ENCODE measurements around the gene PIK3C2G. TPM values are rescaled to one million over a fixed set of nuclear protein-coding genes. Genes with fewer than 3 reads are reported as not detected.

The PIK3C2G gene
- total and polyA plus RNA-seq, 2 of the 13 experiments (the other 11 are each of a cell fraction or from before 2014, with no cell fraction given): not detected

DNA sequence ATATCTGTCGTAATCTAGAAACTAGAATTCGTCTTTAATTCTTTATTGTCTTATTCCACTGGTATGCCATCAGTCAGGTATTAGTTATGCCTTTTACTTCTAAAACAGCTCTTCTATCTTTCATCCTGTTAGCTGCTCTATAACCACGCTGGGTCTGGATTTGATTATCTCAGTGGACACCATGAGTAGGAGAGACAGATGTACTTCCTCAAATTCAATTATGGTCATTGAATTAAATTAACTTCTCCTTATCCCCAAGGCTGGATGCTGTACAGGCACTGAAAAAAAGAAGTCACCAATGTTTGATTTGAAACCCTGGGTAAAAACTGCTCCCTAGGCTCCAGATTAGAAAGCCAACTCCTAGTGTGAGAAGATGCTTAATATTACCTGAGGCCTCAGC lies 107.3 kb downstream of the PIK3C2G start:
- in situ Hi-C loops (cut with HindIII; ENCODE audit: extremely low pct_ligation_motif_present, low pct_unique_long_range_greater_than_20kb): no loop called here
- 49% methylated on average over 3 of the region's 3 CpGs for WGBS (ENCODE audit: low lambda C conversion rate)
- FAIRE-seq (no peak), DNase-seq (ENCODE audit: low spot score) (no peak), ATAC-seq (no peak)
- Histone ChIP-seq H3K4me1 (ENCODE audit: insufficient read depth, low read length) (no peaks in the 10 kb centered on the region), H3K27ac (ENCODE audit: extremely low read length, insufficient read depth, low read length) (no peak overlapping the region), H3K4me3 (replicated peaks in 1 of 3; ENCODE audit: insufficient read depth in 1 of 3, low read depth in 2 of 3, low read length in 3 of 3) (no peak overlapping the region), H3K4me2 (ENCODE audit: low read depth, low read length) (no peak overlapping the region), H3K36me3 (replicated peaks in 1 of 2; ENCODE audit: control insufficient read depth in 1 of 2, insufficient read depth in 2 of 2, low read length in 2 of 2) (no peaks in the 10 kb centered on the region), H3K9ac (ENCODE audit: insufficient read depth, low read depth, low read length) (no peak overlapping the region), H3K27me3 (ENCODE audit: control insufficient read depth in 1 of 2, insufficient read depth in 2 of 2, low read length in 2 of 2) (no peaks in the 10 kb centered on the region; a peak in 1 of 5 replicates), H4K20me1 (ENCODE audit: insufficient read depth, low read length) (no peaks in the 10 kb centered on the region), H2AFZ (ENCODE audit: low read length) (no peak overlapping the region), H3K9me3 (ENCODE audit: low read length) (peaks cover 7% of the 10 kb centered on the region; the same call in 1 of the 2 replicates), H3K79me2 (ENCODE audit: insufficient read depth, low read length) (no peaks in the 10 kb centered on the region)
- CTCF ChIA-PET (ENCODE audit: low intra/inter-chr PET ratio, low total read pairs): no interaction called here
- no TSS peak for BruUV-seq (replicated peaks)
- POLR2A ChIA-PET: no interaction called here
- intact Hi-C loops (cut with micrococcal nuclease; ENCODE audit: unreplicated experiment): no loop called here
- TF ChIP-seq ATM (IDR thresholded peaks at IDR 0.05; ENCODE audit: borderline replicate concordance): no peak
- TF ChIP-seq REXO4 (CRISPR knock-in tag; IDR thresholded peaks at IDR 0.05; ENCODE audit: borderline replicate concordance): no peak
- no peak for TF ChIP-seq ZSCAN25 (CRISPR knock-in tag; IDR thresholded peaks at IDR 0.05)
- TF ChIP-seq, protein P1, sequence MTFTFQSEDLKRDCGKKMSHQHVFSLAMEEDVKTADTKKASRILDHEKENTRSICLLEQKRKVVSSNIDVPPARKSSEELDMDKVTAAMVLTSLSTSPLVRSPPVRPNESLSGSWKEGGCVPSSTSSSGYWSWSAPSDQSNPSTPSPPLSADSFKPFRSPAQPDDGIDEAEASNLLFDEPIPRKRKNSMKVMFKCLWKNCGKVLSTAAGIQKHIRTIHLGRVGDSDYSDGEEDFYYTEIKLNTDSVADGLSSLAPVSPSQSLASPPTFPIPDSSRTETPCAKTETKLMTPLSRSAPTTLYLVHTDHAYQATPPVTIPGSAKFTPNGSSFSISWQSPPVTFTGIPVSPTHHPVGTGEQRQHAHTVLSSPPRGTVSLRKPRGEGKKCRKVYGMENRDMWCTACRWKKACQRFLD (CRISPR knock-in tag; IDR thresholded peaks at IDR 0.05; ENCODE audit: borderline replicate concordance): no peak
- TF ChIP-seq ZNF562 (CRISPR knock-in tag; IDR thresholded peaks at IDR 0.05; ENCODE audit: borderline replicate concordance): no peak
- TF ChIP-seq, protein P2, sequence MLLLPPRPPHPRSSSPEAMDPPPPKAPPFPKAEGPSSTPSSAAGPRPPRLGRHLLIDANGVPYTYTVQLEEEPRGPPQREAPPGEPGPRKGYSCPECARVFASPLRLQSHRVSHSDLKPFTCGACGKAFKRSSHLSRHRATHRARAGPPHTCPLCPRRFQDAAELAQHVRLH (CRISPR knock-in tag; IDR thresholded peaks at IDR 0.05; ENCODE audit: borderline replicate concordance, low read depth): no peak
- TF ChIP-seq ARNT (IDR thresholded peaks at IDR 0.05): no peak
- TF ChIP-seq ZFP82 (CRISPR knock-in tag; IDR thresholded peaks at IDR 0.05; ENCODE audit: borderline replicate concordance): no peak
- TF ChIP-seq, protein P3, sequence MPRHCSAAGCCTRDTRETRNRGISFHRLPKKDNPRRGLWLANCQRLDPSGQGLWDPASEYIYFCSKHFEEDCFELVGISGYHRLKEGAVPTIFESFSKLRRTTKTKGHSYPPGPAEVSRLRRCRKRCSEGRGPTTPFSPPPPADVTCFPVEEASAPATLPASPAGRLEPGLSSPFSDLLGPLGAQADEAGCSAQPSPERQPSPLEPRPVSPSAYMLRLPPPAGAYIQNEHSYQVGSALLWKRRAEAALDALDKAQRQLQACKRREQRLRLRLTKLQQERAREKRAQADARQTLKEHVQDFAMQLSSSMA (CRISPR knock-in tag; IDR thresholded peaks at IDR 0.05): no peak
- no peak for TF ChIP-seq MEF2D (CRISPR knock-in tag; IDR thresholded peaks at IDR 0.05)
- no peak for TF ChIP-seq ATRX (CRISPR knock-in tag; IDR thresholded peaks at IDR 0.05; ENCODE audit: borderline replicate concordance)
- TF ChIP-seq PAX8 (CRISPR knock-in tag; IDR thresholded peaks at IDR 0.05; ENCODE audit: borderline replicate concordance): no peak
- TF ChIP-seq, protein P4, sequence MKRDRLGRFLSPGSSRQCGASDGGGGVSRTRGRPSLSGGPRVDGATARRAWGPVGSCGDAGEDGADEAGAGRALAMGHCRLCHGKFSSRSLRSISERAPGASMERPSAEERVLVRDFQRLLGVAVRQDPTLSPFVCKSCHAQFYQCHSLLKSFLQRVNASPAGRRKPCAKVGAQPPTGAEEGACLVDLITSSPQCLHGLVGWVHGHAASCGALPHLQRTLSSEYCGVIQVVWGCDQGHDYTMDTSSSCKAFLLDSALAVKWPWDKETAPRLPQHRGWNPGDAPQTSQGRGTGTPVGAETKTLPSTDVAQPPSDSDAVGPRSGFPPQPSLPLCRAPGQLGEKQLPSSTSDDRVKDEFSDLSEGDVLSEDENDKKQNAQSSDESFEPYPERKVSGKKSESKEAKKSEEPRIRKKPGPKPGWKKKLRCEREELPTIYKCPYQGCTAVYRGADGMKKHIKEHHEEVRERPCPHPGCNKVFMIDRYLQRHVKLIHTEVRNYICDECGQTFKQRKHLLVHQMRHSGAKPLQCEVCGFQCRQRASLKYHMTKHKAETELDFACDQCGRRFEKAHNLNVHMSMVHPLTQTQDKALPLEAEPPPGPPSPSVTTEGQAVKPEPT (CRISPR knock-in tag; IDR thresholded peaks at IDR 0.05; ENCODE audit: low read depth): no peak
- TF ChIP-seq, protein P5, sequence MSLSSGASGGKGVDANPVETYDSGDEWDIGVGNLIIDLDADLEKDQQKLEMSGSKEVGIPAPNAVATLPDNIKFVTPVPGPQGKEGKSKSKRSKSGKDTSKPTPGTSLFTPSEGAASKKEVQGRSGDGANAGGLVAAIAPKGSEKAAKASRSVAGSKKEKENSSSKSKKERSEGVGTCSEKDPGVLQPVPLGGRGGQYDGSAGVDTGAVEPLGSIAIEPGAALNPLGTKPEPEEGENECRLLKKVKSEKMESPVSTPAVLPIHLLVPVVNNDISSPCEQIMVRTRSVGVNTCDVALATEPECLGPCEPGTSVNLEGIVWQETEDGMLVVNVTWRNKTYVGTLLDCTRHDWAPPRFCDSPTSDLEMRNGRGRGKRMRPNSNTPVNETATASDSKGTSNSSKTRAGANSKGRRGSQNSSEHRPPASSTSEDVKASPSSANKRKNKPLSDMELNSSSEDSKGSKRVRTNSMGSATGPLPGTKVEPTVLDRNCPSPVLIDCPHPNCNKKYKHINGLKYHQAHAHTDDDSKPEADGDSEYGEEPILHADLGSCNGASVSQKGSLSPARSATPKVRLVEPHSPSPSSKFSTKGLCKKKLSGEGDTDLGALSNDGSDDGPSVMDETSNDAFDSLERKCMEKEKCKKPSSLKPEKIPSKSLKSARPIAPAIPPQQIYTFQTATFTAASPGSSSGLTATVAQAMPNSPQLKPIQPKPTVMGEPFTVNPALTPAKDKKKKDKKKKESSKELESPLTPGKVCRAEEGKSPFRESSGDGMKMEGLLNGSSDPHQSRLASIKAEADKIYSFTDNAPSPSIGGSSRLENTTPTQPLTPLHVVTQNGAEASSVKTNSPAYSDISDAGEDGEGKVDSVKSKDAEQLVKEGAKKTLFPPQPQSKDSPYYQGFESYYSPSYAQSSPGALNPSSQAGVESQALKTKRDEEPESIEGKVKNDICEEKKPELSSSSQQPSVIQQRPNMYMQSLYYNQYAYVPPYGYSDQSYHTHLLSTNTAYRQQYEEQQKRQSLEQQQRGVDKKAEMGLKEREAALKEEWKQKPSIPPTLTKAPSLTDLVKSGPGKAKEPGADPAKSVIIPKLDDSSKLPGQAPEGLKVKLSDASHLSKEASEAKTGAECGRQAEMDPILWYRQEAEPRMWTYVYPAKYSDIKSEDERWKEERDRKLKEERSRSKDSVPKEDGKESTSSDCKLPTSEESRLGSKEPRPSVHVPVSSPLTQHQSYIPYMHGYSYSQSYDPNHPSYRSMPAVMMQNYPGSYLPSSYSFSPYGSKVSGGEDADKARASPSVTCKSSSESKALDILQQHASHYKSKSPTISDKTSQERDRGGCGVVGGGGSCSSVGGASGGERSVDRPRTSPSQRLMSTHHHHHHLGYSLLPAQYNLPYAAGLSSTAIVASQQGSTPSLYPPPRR (CRISPR knock-in tag; IDR thresholded peaks at IDR 0.05; ENCODE audit: borderline replicate concordance): no peak
- no peak for TF ChIP-seq ZNF136 (CRISPR knock-in tag; IDR thresholded peaks at IDR 0.05; ENCODE audit: low read depth)
- TF ChIP-seq ZFP90 (CRISPR knock-in tag; IDR thresholded peaks at IDR 0.05; ENCODE audit: borderline replicate concordance): no peak
